ENCODE measurements around the gene IPCEF1. TPM values are rescaled to one million over a fixed set of nuclear protein-coding genes. Genes with fewer than 3 reads are reported as not detected.

Gene IPCEF1
- total and polyA plus RNA-seq, 4 donors = 0.85 to 18.1 (median 3.6) TPM

GRCh38 chr6:154258064-154258757 is 98.4 kb downstream of the IPCEF1 start:
- Histone ChIP-seq H3K9ac (ENCODE audit: insufficient read depth in 1 of 2, low read length in 2 of 2) (no peak overlapping the region), H3K36me3 (ENCODE audit: control insufficient read depth in 4 of 4, insufficient read depth in 4 of 4, low read length in 4 of 4) (no peaks in the 10 kb centered on the region), H3K9me3 (ENCODE audit: control insufficient read depth in 4 of 4, insufficient read depth in 3 of 4, low read length in 3 of 4) (peaks cover 0 to 2% (median 0%) of the 10 kb centered on the region in 4 donors), H3K4me1 (ENCODE audit: control insufficient read depth in 5 of 5, insufficient read depth in 5 of 5, low read length in 5 of 5) (peaks cover 0 to 1% (median 0%) of the 10 kb centered on the region in 5 donors), H3K27me3 (ENCODE audit: control insufficient read depth in 3 of 3, insufficient read depth in 3 of 3, low read length in 2 of 3) (no peaks in the 10 kb centered on the region), H3K4me3 (no peak overlapping the region), H3K27ac (ENCODE audit: low read depth in 1 of 2, low read length in 1 of 2) (no peak overlapping the region)
- no peak for DNase-seq
- no peak for ATAC-seq (ENCODE audit: insufficient read depth, low FRiP score)
- no peak for TF ChIP-seq CTCF (IDR thresholded peaks at IDR 0.05; ENCODE audit: control extremely low read depth, extremely low read depth)
- 66 to 67% methylated on average over 4 of the region's 4 CpGs for WGBS, 2 donors

GRCh38 chr6:154257067-154257466 is 99.5 kb downstream of the IPCEF1 start:
- DNase-seq = peak in 2 of 3 donors; percentile 29 to 40
- Histone ChIP-seq H3K9ac (ENCODE audit: insufficient read depth in 1 of 2, low read length in 2 of 2) (no peak overlapping the region), H3K4me3 (no peak overlapping the region), H3K27me3 (ENCODE audit: control insufficient read depth in 3 of 3, insufficient read depth in 3 of 3, low read length in 2 of 3) (no peaks in the 10 kb centered on the region), H3K4me1 (ENCODE audit: control insufficient read depth in 5 of 5, insufficient read depth in 5 of 5, low read length in 5 of 5) (peaks cover 0 to 1% (median 0%) of the 10 kb centered on the region in 5 donors), H3K27ac (ENCODE audit: low read depth in 1 of 2, low read length in 1 of 2) (no peak overlapping the region), H3K36me3 (ENCODE audit: control insufficient read depth in 4 of 4, insufficient read depth in 4 of 4, low read length in 4 of 4) (no peaks in the 10 kb centered on the region), H3K9me3 (ENCODE audit: control insufficient read depth in 4 of 4, insufficient read depth in 3 of 4, low read length in 3 of 4) (peaks cover 0 to 2% (median 0%) of the 10 kb centered on the region in 4 donors)
- ATAC-seq (ENCODE audit: insufficient read depth, low FRiP score) = no peak
- no peak for TF ChIP-seq CTCF (IDR thresholded peaks at IDR 0.05; ENCODE audit: control extremely low read depth, extremely low read depth)
- WGBS, 2 donors = 18 to 64% methylated on average over 1 of the region's 1 CpG

- no peak for ATAC-seq (ENCODE audit: insufficient read depth, low FRiP score)
- TF ChIP-seq CTCF (IDR thresholded peaks at IDR 0.05; ENCODE audit: control extremely low read depth, extremely low read depth) = no peak
- Histone ChIP-seq H3K27ac (ENCODE audit: low read depth in 1 of 2, low read length in 1 of 2) (no peak overlapping the region), H3K27me3 (ENCODE audit: control insufficient read depth in 3 of 3, insufficient read depth in 3 of 3, low read length in 2 of 3) (no peaks in the 10 kb centered on the region), H3K4me1 (ENCODE audit: control insufficient read depth in 5 of 5, insufficient read depth in 5 of 5, low read length in 5 of 5) (no peaks in the 10 kb centered on the region), H3K9me3 (ENCODE audit: control insufficient read depth in 4 of 4, insufficient read depth in 3 of 4, low read length in 3 of 4) (no peaks in the 10 kb centered on the region), H3K9ac (ENCODE audit: insufficient read depth in 1 of 2, low read length in 2 of 2) (no peak overlapping the region), H3K36me3 (ENCODE audit: control insufficient read depth in 4 of 4, insufficient read depth in 4 of 4, low read length in 4 of 4) (no peaks in the 10 kb centered on the region), H3K4me3 (no peak overlapping the region)
- WGBS, 2 donors = 43 to 64% methylated on average over 3 of the region's 3 CpGs
- DNase-seq = peak; percentile 33 to 86 (median 61)
These were observed 103.9 kb downstream of the IPCEF1 start for GRCh38 chr6:154252678-154253077.
